ENCODE data around the gene NBEA. TPM values are rescaled to one million over a fixed set of nuclear protein-coding genes. Genes with fewer than 3 reads are reported as not detected.

The NBEA gene
- polyA plus RNA-seq, 3 donors from 2014 or later = 0.07 to 0.41 (median 0.31) TPM

- H3K36me3 Mint-ChIP-seq = no peaks in the 10 kb centered on the region
- no peaks in the 10 kb centered on the region for H3K4me1 Mint-ChIP-seq
- no peak overlapping the region for H3K4me3 Mint-ChIP-seq
These were observed 198.3 kb downstream of the NBEA start for GRCh38 chr13:35140321-35140720.

GRCh38 chr13:35140831-35141230, 198.8 kb downstream of the NBEA start:
- Mint-ChIP-seq H3K4me1 (no peaks in the 10 kb centered on the region), H3K27ac (no peak overlapping the region)

More at GRCh38 chr13:35140321-35140720, 198.3 kb downstream of the NBEA start:
- peaks cover 0 to 2% (median 0%) of the 10 kb centered on the region in 3 donors for H3K27me3 Mint-ChIP-seq (ENCODE audit: low read depth in 3 of 3)
- no peak overlapping the region for H3K27ac Mint-ChIP-seq
- H3K9me3 Mint-ChIP-seq = peaks cover 2 to 13% (median 3%) of the 10 kb centered on the region in 6 donors
- no peak for DNase-seq

DNA sequence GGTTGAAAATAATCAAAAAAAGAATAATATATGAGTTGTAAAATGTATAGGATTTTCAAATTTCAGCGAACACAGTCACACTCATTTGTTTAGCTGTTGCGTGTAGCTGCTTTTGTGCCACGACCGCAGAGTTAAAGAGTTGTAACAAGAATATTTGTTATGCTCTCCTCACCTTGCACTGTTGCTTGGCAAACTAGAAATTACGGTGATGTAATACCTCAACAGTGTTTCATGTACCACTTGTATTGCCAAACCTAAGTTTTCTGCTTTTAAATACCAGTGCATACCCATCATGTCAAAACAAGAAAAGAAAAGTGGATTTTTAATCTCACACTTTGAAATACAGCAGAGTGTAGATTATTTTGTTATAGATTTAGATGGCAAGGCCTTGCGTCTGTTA, 201.1 kb downstream of the NBEA start:
- H3K4me3 Mint-ChIP-seq = no peak overlapping the region
- peaks cover 0 to 19% (median 2%) of the 10 kb centered on the region in 6 donors for H3K9me3 Mint-ChIP-seq
- no peaks in the 10 kb centered on the region for H3K4me1 Mint-ChIP-seq
- H3K27me3 Mint-ChIP-seq (ENCODE audit: low read depth in 3 of 3) = peaks cover 0 to 2% (median 0%) of the 10 kb centered on the region in 3 donors
- no peaks in the 10 kb centered on the region for H3K36me3 Mint-ChIP-seq
- no peak overlapping the region for H3K27ac Mint-ChIP-seq
- DNase-seq = no peak

More at GRCh38 chr13:35140831-35141230, 198.8 kb downstream of the NBEA start:
- Mint-ChIP-seq H3K9me3 (peaks cover 2 to 16% (median 3%) of the 10 kb centered on the region in 6 donors), H3K27me3 (ENCODE audit: low read depth in 3 of 3) (peaks cover 0 to 2% (median 0%) of the 10 kb centered on the region in 3 donors), H3K4me3 (no peak overlapping the region), H3K36me3 (no peaks in the 10 kb centered on the region)
- DNase-seq = no peak

GRCh38 chr13:35144166-35144890, 202.3 kb downstream of the NBEA start:
- no peak overlapping the region for H3K27ac Mint-ChIP-seq
- peaks cover 0 to 2% (median 0%) of the 10 kb centered on the region in 3 donors for H3K27me3 Mint-ChIP-seq (ENCODE audit: low read depth in 3 of 3)

DNA sequence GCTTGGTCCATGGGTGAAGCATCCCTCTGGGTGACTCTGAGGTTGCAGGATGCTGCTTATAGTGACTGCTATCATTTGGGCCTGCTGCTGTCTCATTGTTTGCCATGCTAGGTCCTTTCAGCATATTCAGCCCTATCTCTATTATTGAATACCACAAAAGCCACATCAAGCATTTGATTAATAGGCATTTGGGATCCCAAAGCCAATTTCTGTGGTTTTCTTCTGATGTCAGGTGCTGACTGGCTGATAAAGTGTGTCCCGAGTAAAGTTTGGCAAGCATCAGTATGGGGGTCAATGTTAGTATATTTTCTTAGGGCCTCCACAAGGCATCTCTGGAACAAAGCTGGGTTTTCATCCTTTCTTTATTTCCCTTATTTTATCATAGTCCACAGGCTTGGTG, 204.6 kb downstream of the NBEA start:
- Mint-ChIP-seq H3K27ac (no peak overlapping the region), H3K4me3 (no peak overlapping the region), H3K9me3 (peaks cover 0 to 10% (median under 1%) of the 10 kb centered on the region in 6 donors), H3K27me3 (ENCODE audit: low read depth in 3 of 3) (no peaks in the 10 kb centered on the region), H3K4me1 (no peaks in the 10 kb centered on the region), H3K36me3 (no peaks in the 10 kb centered on the region)
- no peak for DNase-seq

More at GRCh38 chr13:35144166-35144890, 202.3 kb downstream of the NBEA start:
- Mint-ChIP-seq H3K36me3 (no peaks in the 10 kb centered on the region), H3K9me3 (peaks cover 0 to 19% (median 1%) of the 10 kb centered on the region in 6 donors), H3K4me3 (no peak overlapping the region), H3K4me1 (no peaks in the 10 kb centered on the region)
- DNase-seq = no peak

DNA sequence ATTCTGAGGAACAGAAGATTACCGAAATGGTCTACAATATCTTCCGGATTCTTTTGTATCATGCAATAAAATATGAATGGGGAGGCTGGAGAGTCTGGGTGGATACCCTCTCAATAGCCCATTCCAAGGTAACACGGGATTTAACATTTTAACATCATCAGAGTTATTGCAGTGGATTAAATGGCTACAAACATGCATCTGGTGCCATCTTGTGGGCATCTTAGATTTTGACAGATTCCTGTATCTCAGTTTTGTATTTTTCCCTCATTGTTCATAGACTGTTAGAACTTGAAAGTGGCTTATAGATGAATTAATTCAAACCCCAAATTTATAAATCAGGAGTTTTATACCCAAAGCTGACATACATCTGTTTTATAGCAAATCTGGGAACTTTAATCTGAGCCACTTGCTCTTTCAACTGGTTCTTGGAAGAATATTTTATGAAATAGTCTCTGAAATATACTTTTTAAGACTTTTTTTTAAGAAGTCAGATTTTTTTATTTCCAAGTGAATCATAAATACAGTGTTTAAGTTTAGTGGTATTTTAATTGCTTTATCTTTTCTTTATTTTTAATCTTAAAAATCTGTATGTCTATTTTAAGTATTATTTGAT, 215.2 kb downstream of the NBEA start:
- peaks cover 0 to 6% (median 0%) of the 10 kb centered on the region in 6 donors for H3K9me3 Mint-ChIP-seq
- no peaks in the 10 kb centered on the region for H3K36me3 Mint-ChIP-seq
- no peak overlapping the region for H3K27ac Mint-ChIP-seq
- no peaks in the 10 kb centered on the region for H3K4me1 Mint-ChIP-seq
- no peak overlapping the region for H3K4me3 Mint-ChIP-seq
- peaks cover 0 to 4% (median 0%) of the 10 kb centered on the region in 3 donors for H3K27me3 Mint-ChIP-seq (ENCODE audit: low read depth in 3 of 3)
- no peak for DNase-seq

DNA sequence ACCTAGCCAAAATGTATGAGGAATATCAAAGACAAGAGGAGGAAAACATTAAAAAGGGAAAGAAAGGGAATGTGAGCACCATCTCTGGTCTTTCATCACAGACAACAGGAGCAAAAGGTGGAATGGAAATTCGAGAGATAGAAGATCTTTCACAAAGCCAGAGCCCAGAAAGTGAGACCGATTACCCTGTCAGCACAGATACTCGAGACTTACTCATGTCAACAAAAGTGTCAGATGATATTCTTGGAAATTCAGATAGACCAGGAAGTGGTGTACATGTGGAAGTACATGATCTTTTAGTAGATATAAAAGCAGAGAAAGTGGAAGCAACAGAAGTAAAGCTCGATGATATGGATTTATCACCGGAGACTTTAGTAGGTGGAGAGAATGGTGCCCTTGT, 217.0 kb downstream of the NBEA start:
- no peak overlapping the region for H3K4me3 Mint-ChIP-seq
- peaks cover 0 to 2% (median 0%) of the 10 kb centered on the region in 6 donors for H3K9me3 Mint-ChIP-seq
- no peaks in the 10 kb centered on the region for H3K36me3 Mint-ChIP-seq
- peaks cover 0 to 2% (median 0%) of the 10 kb centered on the region in 3 donors for H3K27me3 Mint-ChIP-seq (ENCODE audit: low read depth in 3 of 3)
- H3K27ac Mint-ChIP-seq = no peak overlapping the region
- H3K4me1 Mint-ChIP-seq = peaks cover 0 to 4% of the 10 kb centered on the region in 2 donors
- no peak for DNase-seq

- Mint-ChIP-seq H3K9me3 (peaks cover 0 to 2% (median 0%) of the 10 kb centered on the region in 6 donors), H3K27me3 (ENCODE audit: low read depth in 3 of 3) (peaks cover 0 to 2% (median 0%) of the 10 kb centered on the region in 3 donors), H3K27ac (no peak overlapping the region), H3K4me3 (no peak overlapping the region), H3K4me1 (peaks cover 0 to 4% of the 10 kb centered on the region in 2 donors), H3K36me3 (no peaks in the 10 kb centered on the region)
- no peak for DNase-seq
These were observed 218.8 kb downstream of the NBEA start for GRCh38 chr13:35160896-35161295.

DNA sequence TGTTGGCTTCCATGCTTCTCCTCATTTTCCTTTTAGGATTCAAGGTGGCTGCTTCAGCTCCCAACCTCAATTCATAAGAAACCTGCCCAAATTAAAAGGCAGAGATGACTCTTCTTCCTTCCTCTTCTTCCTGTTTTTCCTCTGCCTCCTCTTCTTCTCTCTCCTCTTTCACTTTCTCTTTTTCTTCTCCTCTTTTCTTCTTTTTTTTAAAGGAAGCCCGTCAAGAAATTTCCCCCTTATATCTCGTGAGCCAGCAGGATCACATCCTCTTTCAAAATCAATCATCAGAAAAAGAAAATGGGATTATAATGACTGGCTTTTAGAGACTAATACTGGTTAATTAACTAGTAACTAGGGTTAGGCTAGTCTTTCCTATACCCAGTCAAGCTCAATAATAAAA, 220.3 kb downstream of the NBEA start:
- peaks cover 0 to 4% of the 10 kb centered on the region in 2 donors for H3K4me1 Mint-ChIP-seq
- peaks cover 0 to 2% (median 0%) of the 10 kb centered on the region in 6 donors for H3K9me3 Mint-ChIP-seq
- no peak overlapping the region for H3K27ac Mint-ChIP-seq
- no peak for DNase-seq
- no peaks in the 10 kb centered on the region for H3K36me3 Mint-ChIP-seq
- H3K27me3 Mint-ChIP-seq (ENCODE audit: low read depth in 3 of 3) = peaks cover 0 to 2% (median 0%) of the 10 kb centered on the region in 3 donors
- peak overlapping the region in 2 of 5 donors; percentile 8 to 28 for H3K4me3 Mint-ChIP-seq

GRCh38 chr13:35163674-35164073, 221.6 kb downstream of the NBEA start:
- H3K4me1 Mint-ChIP-seq = peaks cover 0 to 4% of the 10 kb centered on the region in 2 donors
- H3K36me3 Mint-ChIP-seq = no peaks in the 10 kb centered on the region
- peaks cover 0 to 2% (median 0%) of the 10 kb centered on the region in 3 donors for H3K27me3 Mint-ChIP-seq (ENCODE audit: low read depth in 3 of 3)
- H3K9me3 Mint-ChIP-seq = peaks cover 0 to 2% (median 0%) of the 10 kb centered on the region in 6 donors
- no peak overlapping the region for H3K4me3 Mint-ChIP-seq
- H3K27ac Mint-ChIP-seq = no peak overlapping the region
- no peak for DNase-seq

DNA sequence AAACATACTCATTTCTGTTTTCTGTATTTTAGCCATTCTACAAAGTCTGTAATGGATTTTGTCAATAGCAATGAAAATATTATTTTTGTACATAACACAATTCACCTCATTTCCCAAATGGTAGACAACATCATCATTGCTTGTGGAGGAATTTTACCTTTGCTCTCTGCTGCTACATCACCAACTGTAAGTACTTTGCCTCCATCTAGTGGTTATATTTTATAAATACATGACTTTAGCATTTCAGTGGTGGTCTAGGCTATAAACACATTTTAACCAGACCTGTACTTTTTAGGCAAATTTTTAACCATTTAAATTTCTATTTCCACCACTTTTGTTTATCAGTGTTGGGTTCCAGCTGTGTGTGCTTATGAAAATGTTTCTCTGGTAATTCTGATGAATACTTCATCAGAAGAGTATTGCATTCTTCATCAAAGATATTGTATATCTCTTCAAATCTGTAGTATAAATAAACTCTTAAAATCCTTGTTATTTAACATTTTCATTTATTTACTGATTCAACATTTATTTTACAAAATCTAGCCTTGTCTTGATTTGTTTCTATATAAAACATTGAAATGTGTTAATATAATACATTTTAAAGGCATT, 222.4 kb downstream of the NBEA start:
- peaks cover 0 to 4% of the 10 kb centered on the region in 2 donors for H3K4me1 Mint-ChIP-seq
- no peak overlapping the region for H3K27ac Mint-ChIP-seq
- H3K9me3 Mint-ChIP-seq = peaks cover 0 to 2% (median 0%) of the 10 kb centered on the region in 6 donors
- H3K4me3 Mint-ChIP-seq = no peak overlapping the region
- no peaks in the 10 kb centered on the region for H3K36me3 Mint-ChIP-seq
- peaks cover 0 to 2% (median 0%) of the 10 kb centered on the region in 3 donors for H3K27me3 Mint-ChIP-seq (ENCODE audit: low read depth in 3 of 3)
- peak; percentile 4 to 15 (median 11) for DNase-seq

DNA sequence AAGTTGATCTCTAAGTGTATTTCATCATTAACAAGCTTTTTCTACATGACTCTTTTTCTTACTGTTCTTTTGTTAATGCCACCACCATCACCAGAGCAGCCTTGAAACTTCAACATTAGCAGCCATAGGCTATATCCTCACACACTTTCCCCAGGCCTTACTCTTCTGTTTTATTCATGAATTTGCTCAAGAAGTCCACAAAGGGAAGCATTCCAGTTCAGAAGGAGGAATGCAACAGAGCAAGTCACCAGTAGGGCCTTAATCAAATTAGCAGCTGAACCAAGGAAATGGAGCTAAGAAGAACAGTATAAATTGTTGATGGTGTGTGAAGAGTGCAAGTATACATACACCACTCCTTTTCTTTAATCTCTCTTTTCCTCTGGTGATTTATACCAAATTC, 223.1 kb downstream of the NBEA start:
- Mint-ChIP-seq H3K27ac (no peak overlapping the region), H3K4me3 (no peak overlapping the region), H3K9me3 (peaks cover 0 to 2% (median 0%) of the 10 kb centered on the region in 6 donors), H3K4me1 (peaks cover 0 to 4% of the 10 kb centered on the region in 2 donors), H3K27me3 (ENCODE audit: low read depth in 3 of 3) (peaks cover 0 to 2% (median 0%) of the 10 kb centered on the region in 3 donors), H3K36me3 (no peaks in the 10 kb centered on the region)
- DNase-seq = no peak

GRCh38 chr13:35179494-35179893, 237.4 kb downstream of the NBEA start:
- no peak for DNase-seq
- Mint-ChIP-seq H3K36me3 (no peaks in the 10 kb centered on the region), H3K4me3 (no peak overlapping the region), H3K9me3 (peaks cover 0 to 3% (median 0%) of the 10 kb centered on the region in 6 donors), H3K27ac (no peak overlapping the region), H3K27me3 (ENCODE audit: low read depth in 3 of 3) (peaks cover 0 to 2% (median 0%) of the 10 kb centered on the region in 3 donors), H3K4me1 (no peaks in the 10 kb centered on the region)
